ENCODE measurements around the gene KCNAB1. TPM values are rescaled to one million over a fixed set of nuclear protein-coding genes. Genes with fewer than 3 reads are reported as not detected.
A peak's percentile ranks its signal among the peaks of the same experiment; 100 is the strongest.

Gene KCNAB1
- total and polyA plus RNA-seq, 2 donors (not counting 1 experiment from before 2014, with no cell fraction given) = 0.03 to 0.33 TPM

DNA sequence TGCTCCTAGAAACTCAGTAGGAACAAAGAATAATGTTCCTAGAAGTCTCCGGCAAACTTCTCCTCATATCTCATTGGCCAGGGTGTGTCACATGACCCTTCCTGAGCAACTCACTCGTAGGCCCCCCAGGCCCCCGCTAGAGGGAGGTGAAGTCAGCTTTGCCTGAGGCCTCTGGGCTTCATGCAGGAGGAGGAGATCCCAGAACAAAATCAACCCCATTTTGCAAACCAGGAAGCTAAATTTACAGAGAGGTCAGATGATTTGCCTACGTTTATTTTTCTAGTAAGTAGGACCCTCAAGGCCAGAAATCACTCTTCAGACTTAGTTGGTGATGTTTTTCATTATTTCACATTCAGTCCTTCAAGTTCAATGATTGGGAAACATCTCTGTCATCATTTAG lies 335.5 kb downstream of the KCNAB1 start:
- no peak overlapping the region for H2AFZ ChIP-seq (ENCODE audit: low read length)
- no peaks in the 10 kb centered on the region for H4K20me1 ChIP-seq (ENCODE audit: control insufficient read depth, extremely low read depth, insufficient read depth, low read length)
- no peaks in the 10 kb centered on the region for H3K79me2 ChIP-seq (ENCODE audit: control insufficient read depth, insufficient read depth, low read length)
- no peak overlapping the region for H3K27ac ChIP-seq (ENCODE audit: insufficient read depth, low read length)
- TF ChIP-seq, protein P1, sequence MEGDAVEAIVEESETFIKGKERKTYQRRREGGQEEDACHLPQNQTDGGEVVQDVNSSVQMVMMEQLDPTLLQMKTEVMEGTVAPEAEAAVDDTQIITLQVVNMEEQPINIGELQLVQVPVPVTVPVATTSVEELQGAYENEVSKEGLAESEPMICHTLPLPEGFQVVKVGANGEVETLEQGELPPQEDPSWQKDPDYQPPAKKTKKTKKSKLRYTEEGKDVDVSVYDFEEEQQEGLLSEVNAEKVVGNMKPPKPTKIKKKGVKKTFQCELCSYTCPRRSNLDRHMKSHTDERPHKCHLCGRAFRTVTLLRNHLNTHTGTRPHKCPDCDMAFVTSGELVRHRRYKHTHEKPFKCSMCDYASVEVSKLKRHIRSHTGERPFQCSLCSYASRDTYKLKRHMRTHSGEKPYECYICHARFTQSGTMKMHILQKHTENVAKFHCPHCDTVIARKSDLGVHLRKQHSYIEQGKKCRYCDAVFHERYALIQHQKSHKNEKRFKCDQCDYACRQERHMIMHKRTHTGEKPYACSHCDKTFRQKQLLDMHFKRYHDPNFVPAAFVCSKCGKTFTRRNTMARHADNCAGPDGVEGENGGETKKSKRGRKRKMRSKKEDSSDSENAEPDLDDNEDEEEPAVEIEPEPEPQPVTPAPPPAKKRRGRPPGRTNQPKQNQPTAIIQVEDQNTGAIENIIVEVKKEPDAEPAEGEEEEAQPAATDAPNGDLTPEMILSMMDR (conservative IDR thresholded peaks at IDR 0.05 in 1 of 2, IDR thresholded peaks at IDR 0.05 in 1 of 2; ENCODE audit: low read depth in 1 of 2, low read length in 2 of 2) = no peak
- TF ChIP-seq EZH2 (IDR thresholded peaks at IDR 0.05; ENCODE audit: low read length, missing control alignments) = no peak
- H3K27me3 ChIP-seq (ENCODE audit: control insufficient read depth, insufficient read depth, low read length) = peaks cover 6% of the 10 kb centered on the region
- no peak overlapping the region for H3K4me2 ChIP-seq (ENCODE audit: extremely low read depth, insufficient read depth, low read length)
- no peak overlapping the region for H3K9ac ChIP-seq (ENCODE audit: insufficient read depth, low read length)
- no peaks in the 10 kb centered on the region for H3K4me1 ChIP-seq (ENCODE audit: control insufficient read depth, extremely low read depth, insufficient read depth, low read length)
- H3K4me3 ChIP-seq (replicated peaks in 1 of 4; ENCODE audit: control extremely low read depth in 1 of 4, insufficient read depth in 1 of 4, low read depth in 3 of 4, low read length in 4 of 4) = no peak overlapping the region
- no peaks in the 10 kb centered on the region for H3K9me3 ChIP-seq (ENCODE audit: control insufficient read depth, insufficient read depth, low read depth, low read length)
- no peak for DNase-seq (ENCODE audit: low read depth in 2 of 2)
- H3K36me3 ChIP-seq (ENCODE audit: control insufficient read depth, insufficient read depth, low read length) = no peaks in the 10 kb centered on the region

DNA sequence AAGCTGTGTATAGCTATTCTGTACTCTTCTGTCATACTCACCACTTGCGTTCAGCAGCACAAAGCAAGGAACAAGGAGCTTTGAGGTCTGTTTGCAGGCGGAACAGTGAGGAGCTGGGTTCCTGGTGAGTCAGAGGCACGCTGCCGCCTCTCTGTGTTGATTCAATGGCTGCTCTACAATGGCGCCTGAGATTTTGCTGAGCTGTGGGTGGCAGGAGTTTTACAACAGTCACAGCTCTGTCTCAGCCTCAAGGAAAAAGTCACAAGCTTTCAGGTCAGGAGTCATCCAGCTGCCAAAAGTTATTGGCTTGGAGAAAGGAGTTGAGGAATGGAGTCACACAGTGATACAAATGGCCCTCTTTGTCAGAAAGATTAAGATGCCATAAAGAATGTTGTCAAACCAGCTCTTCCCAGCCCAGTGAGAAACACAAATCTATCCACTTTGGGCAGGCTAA lies 336.4 kb downstream of the KCNAB1 start:
- Histone ChIP-seq H4K20me1 (ENCODE audit: control insufficient read depth, extremely low read depth, insufficient read depth, low read length) (no peaks in the 10 kb centered on the region), H3K27ac (ENCODE audit: insufficient read depth, low read length) (no peak overlapping the region), H2AFZ (ENCODE audit: low read length) (no peak overlapping the region), H3K9me3 (ENCODE audit: control insufficient read depth, insufficient read depth, low read depth, low read length) (no peaks in the 10 kb centered on the region), H3K79me2 (ENCODE audit: control insufficient read depth, insufficient read depth, low read length) (no peaks in the 10 kb centered on the region), H3K4me2 (ENCODE audit: extremely low read depth, insufficient read depth, low read length) (no peak overlapping the region), H3K27me3 (ENCODE audit: control insufficient read depth, insufficient read depth, low read length) (peaks cover 6% of the 10 kb centered on the region), H3K4me3 (replicated peaks in 1 of 4; ENCODE audit: control extremely low read depth in 1 of 4, insufficient read depth in 1 of 4, low read depth in 3 of 4, low read length in 4 of 4) (no peak overlapping the region), H3K4me1 (ENCODE audit: control insufficient read depth, extremely low read depth, insufficient read depth, low read length) (no peaks in the 10 kb centered on the region), H3K9ac (ENCODE audit: insufficient read depth, low read length) (no peak overlapping the region), H3K36me3 (ENCODE audit: control insufficient read depth, insufficient read depth, low read length) (no peaks in the 10 kb centered on the region)
- DNase-seq (ENCODE audit: low read depth in 2 of 2) = peak in 1 of 2 donors; percentile 77
- TF ChIP-seq, protein P1 (conservative IDR thresholded peaks at IDR 0.05 in 1 of 2, IDR thresholded peaks at IDR 0.05 in 1 of 2; ENCODE audit: low read depth in 1 of 2, low read length in 2 of 2) = no peak

DNA sequence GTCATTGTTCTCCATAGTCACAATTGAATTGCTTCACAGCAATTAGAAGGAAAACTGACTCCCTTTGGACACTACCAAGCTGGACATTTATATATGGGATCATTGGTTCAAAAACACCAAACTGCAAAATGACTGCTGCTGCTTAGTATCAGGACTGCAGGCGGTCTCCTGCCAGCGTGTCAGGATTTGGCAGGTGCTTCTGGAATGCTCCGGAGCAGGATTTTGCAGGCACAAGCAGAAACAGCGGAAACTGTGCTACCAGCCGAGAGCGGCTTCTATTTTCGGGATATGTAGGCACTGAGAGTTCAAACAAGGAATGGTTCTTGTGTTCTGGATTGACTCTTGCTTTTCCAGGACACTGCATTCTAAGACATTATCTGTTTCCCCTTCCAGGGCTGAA lies 339.1 kb downstream of the KCNAB1 start:
- no peaks in the 10 kb centered on the region for H4K20me1 ChIP-seq (ENCODE audit: control insufficient read depth, extremely low read depth, insufficient read depth, low read length)
- H3K27me3 ChIP-seq (ENCODE audit: control insufficient read depth, insufficient read depth, low read length) = peaks cover 6% of the 10 kb centered on the region
- H2AFZ ChIP-seq (ENCODE audit: low read length) = no peak overlapping the region
- no peak overlapping the region for H3K27ac ChIP-seq (ENCODE audit: insufficient read depth, low read length)
- H3K4me2 ChIP-seq (ENCODE audit: extremely low read depth, insufficient read depth, low read length) = no peak overlapping the region
- no peak overlapping the region for H3K4me3 ChIP-seq (replicated peaks in 1 of 4; ENCODE audit: control extremely low read depth in 1 of 4, insufficient read depth in 1 of 4, low read depth in 3 of 4, low read length in 4 of 4)
- no peaks in the 10 kb centered on the region for H3K9me3 ChIP-seq (ENCODE audit: control insufficient read depth, insufficient read depth, low read depth, low read length)
- no peaks in the 10 kb centered on the region for H3K36me3 ChIP-seq (ENCODE audit: control insufficient read depth, insufficient read depth, low read length)
- no peak overlapping the region for H3K9ac ChIP-seq (ENCODE audit: insufficient read depth, low read length)
- TF ChIP-seq, protein P1 (conservative IDR thresholded peaks at IDR 0.05 in 1 of 2, IDR thresholded peaks at IDR 0.05 in 1 of 2; ENCODE audit: low read depth in 1 of 2, low read length in 2 of 2) = no peak
- TF ChIP-seq EZH2 (IDR thresholded peaks at IDR 0.05; ENCODE audit: low read length, missing control alignments) = no peak
- H3K4me1 ChIP-seq (ENCODE audit: control insufficient read depth, extremely low read depth, insufficient read depth, low read length) = no peaks in the 10 kb centered on the region
- H3K79me2 ChIP-seq (ENCODE audit: control insufficient read depth, insufficient read depth, low read length) = no peaks in the 10 kb centered on the region
- DNase-seq (ENCODE audit: low read depth in 2 of 2) = no peak

Data from fibroblast of lung (primary cell).